GM20431 (cell line): ENCODE results near the gene WWOX.

Experiments used
- in situ Hi-C: fragments of 300-500 bp; cut with MseI, MboI; formaldehyde crosslinking; loops from one replicate; pipeline ENCODE4 v1.15.0; 2020; ENCODE audit warnings: low sequenced_read_pairs; ENCODE audit not compliant: unreplicated experiment

WWOX gene

GRCh38 chr16:78709137-78709884, 609.9 kb downstream of the WWOX start:
- in situ Hi-C loops, result no loop called here

GRCh38 chr16:78715106-78715505, 615.7 kb downstream of the WWOX start:
- in situ Hi-C loops, result no loop called here

- in situ Hi-C loops, result no loop called here
Observed at GRCh38 chr16:78715673-78716072, 616.2 kb downstream of the WWOX start.

GRCh38 chr16:78718141-78718540, 618.7 kb downstream of the WWOX start:
- in situ Hi-C loops, result no loop called here

- in situ Hi-C loops, result no loop called here
Observed at GRCh38 chr16:78720416-78720815, 621.0 kb downstream of the WWOX start.

GRCh38 chr16:78727536-78727935, 628.1 kb downstream of the WWOX start:
- in situ Hi-C loops, result no loop called here

GRCh38 chr16:78729687-78730086, 630.2 kb downstream of the WWOX start:
- in situ Hi-C loops, result no loop called here

GRCh38 chr16:78731785-78732184, 632.3 kb downstream of the WWOX start:
- in situ Hi-C loops, result no loop called here

GRCh38 chr16:78732696-78733095, 633.2 kb downstream of the WWOX start:
- in situ Hi-C loops, result no loop called here

GRCh38 chr16:78735337-78735736, 635.9 kb downstream of the WWOX start:
- in situ Hi-C loops, result no loop called here

GRCh38 chr16:78737630-78738029, 638.2 kb downstream of the WWOX start:
- in situ Hi-C loops, result no loop called here

- in situ Hi-C loops, result no loop called here
Observed at GRCh38 chr16:78738557-78738956, 639.1 kb downstream of the WWOX start.

- in situ Hi-C loops, result no loop called here
Observed at GRCh38 chr16:78740269-78740668, 640.8 kb downstream of the WWOX start.

GRCh38 chr16:78742501-78743283, 643.2 kb downstream of the WWOX start:
- in situ Hi-C loops, result no loop called here

- in situ Hi-C loops, result no loop called here
Observed at GRCh38 chr16:78743556-78743955, 644.1 kb downstream of the WWOX start.

GRCh38 chr16:78744099-78744498, 644.6 kb downstream of the WWOX start:
- in situ Hi-C loops, result no loop called here

- in situ Hi-C loops, result no loop called here
Observed at GRCh38 chr16:78744796-78745107, 645.3 kb downstream of the WWOX start.

- in situ Hi-C loops, result no loop called here
Observed at GRCh38 chr16:78745108-78746019, 645.9 kb downstream of the WWOX start.

- in situ Hi-C loops, result no loop called here
Observed at GRCh38 chr16:78746718-78747117, 647.3 kb downstream of the WWOX start.

- in situ Hi-C loops, result no loop called here
Observed at GRCh38 chr16:78748220-78748929, 648.9 kb downstream of the WWOX start.
